NT2/D1 (cell line): ENCODE results near the gene ANKRD29.

Source experiments
- YY1 ChIP-seq: IDR thresholded peaks from 2 replicates; pipeline ENCODE4 v1.6.1; 2011; ENCODE audit not compliant: insufficient read length, insufficient read depth
- ZNF274 ChIP-seq: IDR thresholded peaks from 2 replicates; pipeline ENCODE4 v1.6.1; 2011; ENCODE audit warnings: mild to moderate bottlenecking, low read depth, low read length

DNA sequence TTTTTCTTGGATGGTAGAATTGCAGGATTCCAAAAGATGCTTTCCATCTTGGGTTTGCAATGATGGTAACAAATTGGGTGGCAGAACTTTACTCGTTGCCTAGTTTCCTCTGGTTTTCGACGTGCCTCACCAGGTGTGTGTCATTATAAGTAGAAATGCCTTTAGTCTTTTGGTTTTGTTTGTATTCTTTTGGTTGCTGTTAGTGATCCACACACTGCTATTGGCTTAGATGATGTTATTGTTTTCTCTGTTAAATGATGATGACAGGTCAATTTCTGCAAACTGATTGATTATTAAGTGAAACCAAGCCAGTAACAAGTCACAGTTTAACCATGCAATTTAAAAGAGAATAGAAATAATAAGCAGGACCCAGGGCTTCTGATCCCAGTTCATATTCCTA lies 20.4 kb upstream of the ANKRD29 start:
- TF ChIP-seq ZNF274 (no peak), YY1 (no peak)
